A673 (cell line): Measurements from ENCODE around the gene ACOT7.

Source experiments
- EZH2 ChIP-seq: fragments of 200-600 bp; sonication (generic); IDR thresholded peaks from 2 replicates; pipeline ENCODE4 v1.6.1; 2017; ENCODE audit warnings: borderline replicate concordance, low read depth, mild to moderate bottlenecking, mixed read lengths, antibody characterized with exemption, low read length; ENCODE audit not compliant: poor library complexity, severe bottlenecking
- TF ChIP-seq, protein P1 (sequence below): fragments of 300-800, 200-600 bp; sonication (generic); conservative IDR thresholded peaks from 2 replicates; pipeline ENCODE4 v1.5.1; 2017; ENCODE audit warnings: low read depth, mild to moderate bottlenecking, antibody characterized with exemption, low read length, moderate library complexity, mixed read lengths

DNA sequence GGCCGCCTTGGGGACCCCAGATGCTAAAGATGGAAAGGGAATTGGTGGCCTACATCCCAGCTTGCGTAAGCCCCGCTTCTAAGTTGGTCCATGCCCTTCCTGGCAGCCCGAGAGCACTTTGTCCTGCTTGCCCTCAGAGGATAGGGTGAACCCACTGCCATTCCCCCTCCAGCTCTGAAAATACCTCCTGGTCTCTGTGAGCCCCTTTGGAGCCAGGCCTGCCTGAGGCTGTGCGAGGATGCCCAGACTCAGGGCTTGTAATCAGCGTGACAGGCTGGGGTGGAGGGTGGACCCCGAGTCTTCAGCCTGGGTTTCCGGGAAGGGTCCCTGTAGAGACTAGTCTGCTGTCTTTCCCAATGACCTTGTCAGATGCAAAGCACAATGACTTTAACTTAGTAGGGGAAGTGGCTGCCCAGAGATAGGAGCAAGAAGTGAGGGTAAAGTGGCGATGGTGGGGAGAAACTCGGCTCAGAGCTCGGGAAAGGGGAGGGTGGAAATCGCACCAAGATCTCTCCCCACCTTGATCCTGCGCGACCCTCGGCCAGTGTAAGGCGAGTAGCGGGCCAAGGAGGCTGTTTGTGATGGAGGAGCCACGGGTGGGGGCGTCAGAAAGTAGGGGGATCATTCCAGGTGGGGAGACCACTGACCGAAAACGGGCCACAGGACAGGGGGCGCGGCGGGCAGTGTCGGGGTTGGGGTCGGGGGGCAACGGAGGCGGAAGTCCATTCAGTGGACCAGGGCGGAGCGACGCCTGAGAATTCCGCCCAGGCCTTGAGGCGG lies 152.3 kb downstream of the ACOT7 start:
- no peak for TF ChIP-seq EZH2
- TF ChIP-seq, protein P1, sequence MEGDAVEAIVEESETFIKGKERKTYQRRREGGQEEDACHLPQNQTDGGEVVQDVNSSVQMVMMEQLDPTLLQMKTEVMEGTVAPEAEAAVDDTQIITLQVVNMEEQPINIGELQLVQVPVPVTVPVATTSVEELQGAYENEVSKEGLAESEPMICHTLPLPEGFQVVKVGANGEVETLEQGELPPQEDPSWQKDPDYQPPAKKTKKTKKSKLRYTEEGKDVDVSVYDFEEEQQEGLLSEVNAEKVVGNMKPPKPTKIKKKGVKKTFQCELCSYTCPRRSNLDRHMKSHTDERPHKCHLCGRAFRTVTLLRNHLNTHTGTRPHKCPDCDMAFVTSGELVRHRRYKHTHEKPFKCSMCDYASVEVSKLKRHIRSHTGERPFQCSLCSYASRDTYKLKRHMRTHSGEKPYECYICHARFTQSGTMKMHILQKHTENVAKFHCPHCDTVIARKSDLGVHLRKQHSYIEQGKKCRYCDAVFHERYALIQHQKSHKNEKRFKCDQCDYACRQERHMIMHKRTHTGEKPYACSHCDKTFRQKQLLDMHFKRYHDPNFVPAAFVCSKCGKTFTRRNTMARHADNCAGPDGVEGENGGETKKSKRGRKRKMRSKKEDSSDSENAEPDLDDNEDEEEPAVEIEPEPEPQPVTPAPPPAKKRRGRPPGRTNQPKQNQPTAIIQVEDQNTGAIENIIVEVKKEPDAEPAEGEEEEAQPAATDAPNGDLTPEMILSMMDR, result no peak
